Spinal cord (tissue), 10 donors: Measurements from ENCODE around the gene PLPPR1. TPM values are rescaled to one million over a fixed set of nuclear protein-coding genes. Genes with fewer than 3 reads are reported as not detected.
"Not testable (repeated sequence)": the region's sequence is repeated elsewhere in the genome, so short reads cannot be mapped to it uniquely, and the experiment has no call there.

ENCODE experiments used
- DNase-seq, 6 donors: peaks; one replicate each; pipeline versions ENCODE4 v3.0.0 to v3.0.0-alpha.2; 2013 to 2015; ENCODE audit warnings: low spot score in 6 of 6, low read depth in 4 of 6
- H3K27ac ChIP-seq: one replicate; pipeline ENCODE4 v1.5.1; 2013; ENCODE audit warnings: low read depth, low read length, control low read depth
- H3K27me3 ChIP-seq: one replicate; pipeline ENCODE4 v1.6.1; 2013; ENCODE audit warnings: low read length; ENCODE audit not compliant: control insufficient read depth, insufficient read depth
- H3K36me3 ChIP-seq: one replicate; pipeline ENCODE4 v1.6.1; 2013; ENCODE audit warnings: low read length; ENCODE audit not compliant: control insufficient read depth, insufficient read depth
- H3K4me1 ChIP-seq: one replicate; pipeline ENCODE4 v1.6.1; 2013; ENCODE audit warnings: low read length; ENCODE audit not compliant: control insufficient read depth, insufficient read depth
- H3K4me3 ChIP-seq: one replicate; pipeline ENCODE4 v1.5.1; 2013; ENCODE audit warnings: low read depth, low read length, control low read depth
- H3K9me3 ChIP-seq: one replicate; pipeline ENCODE4 v1.6.1; 2013; ENCODE audit warnings: low read length; ENCODE audit not compliant: control insufficient read depth, insufficient read depth
- WGBS: methylation state at CpG from one replicate; pipeline ENCODE4 v1.1.5; 2013; ENCODE audit warnings: missing lambda C conversion rate; ENCODE audit not compliant: insufficient coverage; 5-methylcytosine and 5-hydroxymethylcytosine counted together
- polyA plus RNA-seq, 2 donors: library from polyadenylated mRNA; unstranded; fragments of 120-200 nt; gene quantifications; one replicate each; pipeline ENCODE4 v1.2.1, GENCODE V29; 2013; ENCODE audit not compliant: insufficient read length in 2 of 2
- total RNA-seq, 2 donors: library from RNA; depleted of rRNA in 1 of 2; stranded (reverse); fragments of 120-200 nt in 1 of 2; fragments of >200 nt in 1 of 2; gene quantifications; one replicate each; pipeline versions ENCODE4 v1.2.3 to v1.2.4, GENCODE V29; 2013 to 2014
- donor health status: healthy.

Gene PLPPR1
- total and polyA plus RNA-seq, 4 donors: 35.9 to 125 (median 106) TPM

- H3K36me3 ChIP-seq: no peaks in the 10 kb centered on the region
- H3K4me1 ChIP-seq: no peaks in the 10 kb centered on the region
- no peaks in the 10 kb centered on the region for H3K27me3 ChIP-seq
- 17% methylated on average over 1 of the region's 3 CpGs for WGBS
- no peak overlapping the region for H3K4me3 ChIP-seq
- H3K9me3 ChIP-seq: no peaks in the 10 kb centered on the region
- peak in 1 of 6 donors; percentile 82 for DNase-seq
- H3K27ac ChIP-seq: no peak overlapping the region
Measured at GRCh38 chr9:101037430-101037829, 8.9 kb downstream of the PLPPR1 start.

GRCh38 chr9:101038488-101038887 is 10.0 kb downstream of the PLPPR1 start:
- H3K27me3 ChIP-seq: no peaks in the 10 kb centered on the region
- DNase-seq: no peak
- H3K4me1 ChIP-seq: no peaks in the 10 kb centered on the region
- H3K27ac ChIP-seq: no peak overlapping the region
- WGBS: 54% methylated on average over 3 of the region's 4 CpGs
- no peaks in the 10 kb centered on the region for H3K9me3 ChIP-seq
- H3K36me3 ChIP-seq: no peaks in the 10 kb centered on the region
- no peak overlapping the region for H3K4me3 ChIP-seq

GRCh38 chr9:101039581-101039980 is 11.1 kb downstream of the PLPPR1 start:
- not testable (repeated sequence) for H3K27me3 ChIP-seq, H3K27ac ChIP-seq, DNase-seq, H3K9me3 ChIP-seq, H3K36me3 ChIP-seq, H3K4me3 ChIP-seq, H3K4me1 ChIP-seq
- WGBS: no CpG with 5 or more reads among the region's 7 CpGs

- Histone ChIP-seq H3K9me3 (no peaks in the 10 kb centered on the region), H3K27me3 (no peaks in the 10 kb centered on the region), H3K4me3 (no peak overlapping the region), H3K27ac (no peak overlapping the region), H3K4me1 (no peaks in the 10 kb centered on the region), H3K36me3 (no peaks in the 10 kb centered on the region)
- DNase-seq: no peak
- 100% methylated on average over 1 of the region's 4 CpGs for WGBS
Measured at GRCh38 chr9:101047848-101048397, 19.4 kb downstream of the PLPPR1 start.

- H3K27ac ChIP-seq: no peak overlapping the region
- WGBS: 96% methylated on average over 3 of the region's 3 CpGs
- H3K4me3 ChIP-seq: no peak overlapping the region
- no peaks in the 10 kb centered on the region for H3K27me3 ChIP-seq
- no peak for DNase-seq
- no peaks in the 10 kb centered on the region for H3K36me3 ChIP-seq
- no peaks in the 10 kb centered on the region for H3K9me3 ChIP-seq
- no peaks in the 10 kb centered on the region for H3K4me1 ChIP-seq
Measured at GRCh38 chr9:101050650-101051049, 22.1 kb downstream of the PLPPR1 start.

GRCh38 chr9:101054657-101055056 is 26.1 kb downstream of the PLPPR1 start:
- H3K27me3 ChIP-seq: no peaks in the 10 kb centered on the region
- no peaks in the 10 kb centered on the region for H3K4me1 ChIP-seq
- no peaks in the 10 kb centered on the region for H3K36me3 ChIP-seq
- 7% methylated on average over 3 of the region's 8 CpGs for WGBS
- no peaks in the 10 kb centered on the region for H3K9me3 ChIP-seq
- no peak overlapping the region for H3K4me3 ChIP-seq
- no peak overlapping the region for H3K27ac ChIP-seq
- DNase-seq: peak in 1 of 6 donors; percentile 88

- H3K36me3 ChIP-seq: no peaks in the 10 kb centered on the region
- no peaks in the 10 kb centered on the region for H3K9me3 ChIP-seq
- no peak overlapping the region for H3K4me3 ChIP-seq
- no peak for DNase-seq
- H3K27ac ChIP-seq: no peak overlapping the region
- WGBS: no CpG with 5 or more reads among the region's 3 CpGs
- no peaks in the 10 kb centered on the region for H3K27me3 ChIP-seq
- no peaks in the 10 kb centered on the region for H3K4me1 ChIP-seq
Measured at GRCh38 chr9:101055516-101055915, 27.0 kb downstream of the PLPPR1 start.

GRCh38 chr9:101062686-101063085 is 34.2 kb downstream of the PLPPR1 start:
- Histone ChIP-seq H3K4me1 (no peaks in the 10 kb centered on the region), H3K36me3 (no peaks in the 10 kb centered on the region), H3K27me3 (no peaks in the 10 kb centered on the region), H3K4me3 (no peak overlapping the region), H3K27ac (no peak overlapping the region), H3K9me3 (no peaks in the 10 kb centered on the region)
- no CpG with 5 or more reads among the region's 1 CpG for WGBS
- no peak for DNase-seq

- H3K27me3 ChIP-seq: no peaks in the 10 kb centered on the region
Measured at GRCh38 chr9:101063192-101063591, 34.7 kb downstream of the PLPPR1 start.

GRCh38 chr9:101064206-101064605 is 35.7 kb downstream of the PLPPR1 start:
- no peak overlapping the region for H3K27ac ChIP-seq
- H3K36me3 ChIP-seq: no peaks in the 10 kb centered on the region
- no peaks in the 10 kb centered on the region for H3K27me3 ChIP-seq
- H3K4me1 ChIP-seq: no peaks in the 10 kb centered on the region
- no peak overlapping the region for H3K4me3 ChIP-seq
- DNase-seq: no peak
- no peaks in the 10 kb centered on the region for H3K9me3 ChIP-seq

More at GRCh38 chr9:101063192-101063591, 34.7 kb downstream of the PLPPR1 start:
- Histone ChIP-seq H3K4me3 (no peak overlapping the region), H3K4me1 (no peaks in the 10 kb centered on the region), H3K27ac (no peak overlapping the region), H3K9me3 (no peaks in the 10 kb centered on the region), H3K36me3 (no peaks in the 10 kb centered on the region)
- WGBS: 13% methylated on average over 1 of the region's 2 CpGs
- DNase-seq: no peak
